Psoas muscle (tissue), 8 donors: Measurements from ENCODE around the gene CCDC57. TPM values are rescaled to one million over a fixed set of nuclear protein-coding genes. Genes with fewer than 3 reads are reported as not detected.

ENCODE experiments used
- ATAC-seq, 4 donors: fragments of 200-7000 bp; cut with Tn5 transposase; one replicate each; pipeline ENCODE4 v1.9.1; 2020; ENCODE audit warnings: moderate library complexity in 3 of 4, mild to moderate bottlenecking in 2 of 4
- DNase-seq, 2 donors: peaks; one replicate each; pipeline ENCODE4 v3.0.0-alpha.2; 2020
- H3K27ac ChIP-seq: fragments of 200-600 bp; one replicate; pipeline ENCODE4 v1.8.0; 2022
- H3K27me3 ChIP-seq, 3 donors: fragments of 200-600 bp in 1 of 3; one replicate each; pipeline versions ENCODE4 v1.6.1 to v1.8.0; 2013 to 2022; ENCODE audit warnings: low read length in 2 of 3, mild to moderate bottlenecking in 2 of 3, moderate library complexity in 1 of 3; ENCODE audit not compliant: insufficient read depth in 3 of 3
- H3K36me3 ChIP-seq, 2 donors: fragments of 200-600 bp in 1 of 2; one replicate each; pipeline versions ENCODE4 v1.6.1 to v1.8.0; 2013 to 2022; ENCODE audit warnings: low read depth in 1 of 2, mild to moderate bottlenecking in 1 of 2, moderate library complexity in 1 of 2; ENCODE audit not compliant: insufficient read depth in 1 of 2
- H3K4me1 ChIP-seq: fragments of 200-600 bp; one replicate; pipeline ENCODE4 v1.8.0; 2022
- H3K4me3 ChIP-seq: fragments of 200-600 bp; one replicate; pipeline ENCODE4 v1.8.0; 2022; ENCODE audit warnings: mild to moderate bottlenecking
- H3K9me3 ChIP-seq: fragments of 200-600 bp; one replicate; pipeline ENCODE4 v1.8.0; 2022
- CTCF ChIP-seq: fragments of 200-600 bp; IDR thresholded peaks from one replicate; pipeline ENCODE4 v1.8.0; 2022; ENCODE audit warnings: antibody characterized with exemption
- WGBS, 3 donors: extraction: QIAGEN DNeasy Blood & Tissue Kit; methylation state at CpG; one replicate each; pipeline versions ENCODE4 v1.1.6 to v1.1.7; 2013; 5-methylcytosine and 5-hydroxymethylcytosine counted together
- intact Hi-C, 2 donors: fragments of 100-400 bp; cut with DNase I; formaldehyde crosslinking; loops; one replicate each; pipeline versions ENCODE4 v1.11.0 to v1.14.2; 2022
- polyA plus RNA-seq, 3 donors: library from polyadenylated mRNA; stranded (reverse); fragments of 200-250 nt; gene quantifications; one replicate each; pipeline ENCODE4 v1.2.3, GENCODE V29; 2013
- total RNA-seq, 4 donors: library from RNA; stranded (reverse); fragmentation: NEBNext Ultra II Directional in 2 of 4; extraction: Animal tissue kit (Norgen Biotek cat#: 25700) in 2 of 4; gene quantifications; one replicate each; pipeline versions ENCODE4 v1.2.1 to v1.2.4, GENCODE V29; 2021 to 2023
- donor health status: healthy with polysubstance abuse.
- donor health status: DM: no; HTN: no; CAD: no; lungs with moderate emphysema.
- donor health status: Bipolar disorder and iron deficiency.
- donor health status: healthy.
- donor health status: DM: yes; HTN: yes; CAD: no.
- donor health status: DM: no; HTN: no; CAD: no.
- donor health status: DM: no; HTN: no; CAD: no.
- donor health status: DM: yes; HTN: yes; CAD: no.

Gene CCDC57
- total and polyA plus RNA-seq, 7 donors: 7.2 to 15.3 (median 11.1) TPM

DNA sequence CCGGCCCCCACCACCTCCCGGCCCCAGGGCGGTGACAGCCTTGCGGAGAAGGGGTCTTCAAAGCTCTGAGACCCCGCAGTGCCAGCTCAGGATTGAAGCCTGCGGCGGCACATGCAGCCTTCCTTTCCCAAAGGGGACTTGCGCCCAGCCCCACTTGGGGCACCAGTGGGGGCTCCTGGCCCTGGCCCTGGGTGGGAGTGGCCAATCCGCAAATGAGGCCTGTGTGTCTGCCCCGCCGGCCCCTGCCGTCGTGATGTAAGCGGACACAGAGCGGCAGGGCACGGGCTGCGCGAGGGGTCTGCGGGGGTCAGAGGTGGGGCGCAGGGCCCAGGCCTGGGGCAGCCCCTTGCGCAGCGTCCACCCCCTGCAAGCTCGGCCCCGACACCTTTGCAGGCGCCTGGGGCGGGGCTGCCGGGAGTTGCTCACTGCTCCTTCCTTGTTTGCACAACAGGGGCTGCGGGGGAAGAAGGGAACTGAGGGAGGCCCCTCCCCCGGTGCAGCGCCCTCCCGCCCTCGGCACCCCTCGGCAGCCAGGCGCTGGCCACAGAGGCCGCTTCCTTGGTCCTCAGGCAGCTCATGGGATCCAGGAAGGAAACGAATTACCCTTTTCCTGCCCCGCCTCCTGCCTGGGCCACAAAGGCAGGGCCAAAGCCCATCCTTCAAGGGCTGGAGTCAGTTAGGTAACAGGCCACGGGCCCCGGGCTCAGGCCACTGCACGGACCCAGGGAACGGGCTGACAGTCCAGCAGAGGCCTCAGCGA lies 19.1 kb upstream of the CCDC57 start:
- peak overlapping the region; percentile 77 for H3K27ac ChIP-seq
- peaks cover 0 to 1% of the 10 kb centered on the region in 2 donors for H3K36me3 ChIP-seq
- TF ChIP-seq CTCF: no peak
- peak; percentile 10 to 39 (median 14) for ATAC-seq
- no peaks in the 10 kb centered on the region for H3K27me3 ChIP-seq
- H3K9me3 ChIP-seq: no peaks in the 10 kb centered on the region
- peak overlapping the region; percentile 75 for H3K4me3 ChIP-seq
- peak; percentile 86 to 87 for DNase-seq
- 31 to 38% (median 37%) methylated on average over 41 to 42 of the region's 42 CpGs for WGBS, 3 donors
- peaks cover 59% of the 10 kb centered on the region for H3K4me1 ChIP-seq
- intact Hi-C loops: loop anchor here in 1 of 2 donors (1.0 kb wide), 1 partner anchor 62 kb away; no protein-coding TSS in a partner anchor

- peak overlapping the region; percentile 75 for H3K4me3 ChIP-seq
- no peak for TF ChIP-seq CTCF
- H3K27me3 ChIP-seq: no peaks in the 10 kb centered on the region
- H3K36me3 ChIP-seq: no peaks in the 10 kb centered on the region
- peaks cover 57% of the 10 kb centered on the region for H3K4me1 ChIP-seq
- WGBS, 3 donors: 14 to 22% (median 16%) methylated on average over 10 to 18 of the region's 18 CpGs
- DNase-seq (no peak), ATAC-seq (no peak)
- intact Hi-C loops: no loop called here
- H3K27ac ChIP-seq: peak overlapping the region; percentile 77
- no peaks in the 10 kb centered on the region for H3K9me3 ChIP-seq
Observed at GRCh38 chr17:82231312-82231561, 18.6 kb upstream of the CCDC57 start.

- no peaks in the 10 kb centered on the region for H3K9me3 ChIP-seq
- DNase-seq (peak; percentile 90 to 93), ATAC-seq (peak; percentile 39 to 58 (median 48))
- peak overlapping the region; percentile 77 for H3K27ac ChIP-seq
- TF ChIP-seq CTCF: peak; percentile 53
- intact Hi-C loops: no loop called here
- 8 to 18% (median 15%) methylated on average over 47 to 76 of the region's 76 CpGs for WGBS, 3 donors
- no peaks in the 10 kb centered on the region for H3K36me3 ChIP-seq
- H3K4me1 ChIP-seq: peaks cover 54% of the 10 kb centered on the region
- peak overlapping the region; percentile 75 for H3K4me3 ChIP-seq
- no peaks in the 10 kb centered on the region for H3K27me3 ChIP-seq
Observed at GRCh38 chr17:82230609-82231311, 18.1 kb upstream of the CCDC57 start.

DNA sequence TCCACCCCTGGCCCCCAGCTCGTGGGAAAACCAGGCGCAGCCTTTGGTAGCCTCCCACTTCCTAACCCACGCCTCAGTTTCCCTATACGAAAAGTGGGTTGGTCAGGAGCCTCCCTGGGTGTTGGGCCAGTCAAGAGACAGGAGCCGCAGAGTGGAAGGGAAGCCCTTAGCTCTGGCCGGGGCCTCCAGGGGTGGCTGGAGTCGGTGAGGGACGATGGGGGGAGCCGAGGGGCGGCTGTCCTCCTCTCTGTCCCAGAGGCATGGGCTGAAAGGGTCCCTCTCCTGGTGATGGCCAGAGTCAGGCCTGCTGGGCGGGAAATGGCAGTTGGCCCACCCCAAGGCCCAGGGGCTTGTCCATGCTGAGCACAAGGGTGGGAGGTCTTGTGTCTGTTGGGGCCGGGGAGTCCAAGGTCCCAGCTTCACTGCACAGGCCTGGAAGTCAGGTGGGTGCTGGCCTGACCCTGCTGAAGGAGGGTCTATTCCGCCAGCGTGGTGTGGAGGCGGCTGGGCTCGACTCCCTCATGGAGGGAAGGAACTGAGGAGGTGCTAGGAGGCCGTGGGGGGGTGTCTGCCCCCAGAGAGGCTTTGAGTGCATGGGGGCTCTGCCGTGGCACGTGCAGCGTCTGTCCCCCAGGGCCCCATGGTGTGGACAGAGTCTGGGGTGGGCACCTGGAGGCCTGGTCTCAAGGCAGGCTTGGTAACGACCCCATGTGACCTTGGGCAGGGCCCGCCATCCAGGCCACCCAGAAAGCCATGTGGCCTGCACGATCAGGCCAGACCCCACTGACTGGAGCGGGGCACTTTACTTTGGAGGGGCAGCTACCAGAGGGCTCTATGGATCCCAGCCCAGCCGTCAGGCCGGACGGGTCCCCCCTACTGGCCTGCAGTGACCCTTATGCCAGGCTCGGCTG lies 17.3 kb upstream of the CCDC57 start:
- Histone ChIP-seq H3K27ac (peak overlapping the region; percentile 77), H3K4me3 (peak overlapping the region; percentile 75), H3K4me1 (peaks cover 54% of the 10 kb centered on the region), H3K27me3 (no peaks in the 10 kb centered on the region), H3K9me3 (no peaks in the 10 kb centered on the region), H3K36me3 (no peaks in the 10 kb centered on the region)
- ATAC-seq: no peak
- intact Hi-C loops: no loop called here
- TF ChIP-seq CTCF: no peak
- 48 to 62% (median 53%) methylated on average over 26 to 28 of the region's 28 CpGs for WGBS, 3 donors
- peak; percentile 26 to 61 for DNase-seq
